ENCODE data around the gene MRPL16. TPM values are rescaled to one million over a fixed set of nuclear protein-coding genes. Genes with fewer than 3 reads are reported as not detected.
"Not testable (repeated sequence)": the region's sequence is repeated elsewhere in the genome, so short reads cannot be mapped to it uniquely, and the experiment has no call there.

MRPL16 gene
- total RNA-seq, 2 experiments from 2014 or later: 87.5 to 133 TPM

GRCh38 chr11:59857439-59858434 lies 47.2 kb upstream of the MRPL16 start:
- TF ChIP-seq EZH2phosphoT487 (IDR thresholded peaks at IDR 0.05; ENCODE audit: borderline replicate concordance, low read depth, low read length): no peak
- H3K9me2 ChIP-seq (ENCODE audit: insufficient read depth, low read length): no peaks in the 10 kb centered on the region
- no peak overlapping the region for H3K27ac ChIP-seq (ENCODE audit: low read depth, low read length, poor library complexity, severe bottlenecking)
- intact Hi-C loops (cut with micrococcal nuclease; ENCODE audit: unreplicated experiment): no loop called here
- H3K79me2 ChIP-seq (ENCODE audit: insufficient read depth, low read depth, low read length): no peaks in the 10 kb centered on the region
- ChIA-PET CTCF (ENCODE audit: unreplicated experiment) (no interaction called here), POLR2A (interaction anchor here (0.5 kb wide), 1 partner anchor 72 kb away, joined by 3 read pairs; no protein-coding TSS in a partner anchor)
- no peaks in the 10 kb centered on the region for H4K20me1 ChIP-seq (ENCODE audit: insufficient read depth, low read length)
- no peak overlapping the region for H2AFZ ChIP-seq (ENCODE audit: low read length)
- no peaks in the 10 kb centered on the region for H3K9me3 ChIP-seq (ENCODE audit: low read length)
- no peak overlapping the region for H3K4me3 ChIP-seq (ENCODE audit: low read depth, low read length, poor library complexity, severe bottlenecking)
- H3K36me3 ChIP-seq (ENCODE audit: insufficient read depth, low read length): no peaks in the 10 kb centered on the region
- no peaks in the 10 kb centered on the region for H3K4me1 ChIP-seq (ENCODE audit: insufficient read depth, low read length, poor library complexity, severe bottlenecking)
- H3K4me2 ChIP-seq (ENCODE audit: low read length): no peak overlapping the region
- no peak for DNase-seq (ENCODE audit: low spot score)
- no TSS peak for BruUV-seq (replicated peaks)

- H3K27ac ChIP-seq (ENCODE audit: low read depth, low read length, poor library complexity, severe bottlenecking): no peak overlapping the region
- no peak overlapping the region for H2AFZ ChIP-seq (ENCODE audit: low read length)
- no peaks in the 10 kb centered on the region for H3K36me3 ChIP-seq (ENCODE audit: insufficient read depth, low read length)
- H3K4me2 ChIP-seq (ENCODE audit: low read length): no peak overlapping the region
- no peaks in the 10 kb centered on the region for H3K9me2 ChIP-seq (ENCODE audit: insufficient read depth, low read length)
- no peaks in the 10 kb centered on the region for H3K9me3 ChIP-seq (ENCODE audit: low read length)
- CTCF ChIA-PET (ENCODE audit: unreplicated experiment): no interaction called here
- POLR2A ChIA-PET: no interaction called here
- H3K79me2 ChIP-seq (ENCODE audit: insufficient read depth, low read depth, low read length): no peaks in the 10 kb centered on the region
- intact Hi-C loops (cut with micrococcal nuclease; ENCODE audit: unreplicated experiment): no loop called here
- no peaks in the 10 kb centered on the region for H3K4me1 ChIP-seq (ENCODE audit: insufficient read depth, low read length, poor library complexity, severe bottlenecking)
- H4K20me1 ChIP-seq (ENCODE audit: insufficient read depth, low read length): no peaks in the 10 kb centered on the region
- TF ChIP-seq EZH2phosphoT487 (IDR thresholded peaks at IDR 0.05; ENCODE audit: borderline replicate concordance, low read depth, low read length): no peak
- no TSS peak for BruUV-seq (replicated peaks)
- H3K4me3 ChIP-seq (ENCODE audit: low read depth, low read length, poor library complexity, severe bottlenecking): no peak overlapping the region
- no peak for DNase-seq (ENCODE audit: low spot score)
Measured at GRCh38 chr11:59854871-59855270, 44.3 kb upstream of the MRPL16 start.

- H3K4me3 ChIP-seq (ENCODE audit: low read depth, low read length, poor library complexity, severe bottlenecking); H3K36me3 ChIP-seq (ENCODE audit: insufficient read depth, low read length); DNase-seq (ENCODE audit: low spot score); H2AFZ ChIP-seq (ENCODE audit: low read length); H3K9me3 ChIP-seq (ENCODE audit: low read length); CTCF ChIA-PET (ENCODE audit: unreplicated experiment); intact Hi-C loops (cut with micrococcal nuclease; ENCODE audit: unreplicated experiment); H4K20me1 ChIP-seq (ENCODE audit: insufficient read depth, low read length); H3K4me1 ChIP-seq (ENCODE audit: insufficient read depth, low read length, poor library complexity, severe bottlenecking); H3K79me2 ChIP-seq (ENCODE audit: insufficient read depth, low read depth, low read length); H3K9me2 ChIP-seq (ENCODE audit: insufficient read depth, low read length); H3K27ac ChIP-seq (ENCODE audit: low read depth, low read length, poor library complexity, severe bottlenecking); H3K4me2 ChIP-seq (ENCODE audit: low read length); POLR2A ChIA-PET; BruUV-seq (replicated peaks): not testable (repeated sequence)
Measured at GRCh38 chr11:59851416-59851815, 40.8 kb upstream of the MRPL16 start.

GRCh38 chr11:59849551-59849950 lies 39.0 kb upstream of the MRPL16 start:
- DNase-seq (ENCODE audit: low spot score); H3K9me2 ChIP-seq (ENCODE audit: insufficient read depth, low read length); H3K9me3 ChIP-seq (ENCODE audit: low read length); H3K79me2 ChIP-seq (ENCODE audit: insufficient read depth, low read depth, low read length); H3K4me3 ChIP-seq (ENCODE audit: low read depth, low read length, poor library complexity, severe bottlenecking); H2AFZ ChIP-seq (ENCODE audit: low read length); BruUV-seq (replicated peaks); intact Hi-C loops (cut with micrococcal nuclease; ENCODE audit: unreplicated experiment); H3K27ac ChIP-seq (ENCODE audit: low read depth, low read length, poor library complexity, severe bottlenecking); H3K4me1 ChIP-seq (ENCODE audit: insufficient read depth, low read length, poor library complexity, severe bottlenecking); H3K36me3 ChIP-seq (ENCODE audit: insufficient read depth, low read length); H3K4me2 ChIP-seq (ENCODE audit: low read length); CTCF ChIA-PET (ENCODE audit: unreplicated experiment); H4K20me1 ChIP-seq (ENCODE audit: insufficient read depth, low read length); POLR2A ChIA-PET: not testable (repeated sequence)
